ENCODE results near the gene PKMYT1. TPM values are rescaled to one million over a fixed set of nuclear protein-coding genes. Genes with fewer than 3 reads are reported as not detected.

PKMYT1 gene
- 124 and 125 TPM in 2 replicates for total RNA-seq

DNA sequence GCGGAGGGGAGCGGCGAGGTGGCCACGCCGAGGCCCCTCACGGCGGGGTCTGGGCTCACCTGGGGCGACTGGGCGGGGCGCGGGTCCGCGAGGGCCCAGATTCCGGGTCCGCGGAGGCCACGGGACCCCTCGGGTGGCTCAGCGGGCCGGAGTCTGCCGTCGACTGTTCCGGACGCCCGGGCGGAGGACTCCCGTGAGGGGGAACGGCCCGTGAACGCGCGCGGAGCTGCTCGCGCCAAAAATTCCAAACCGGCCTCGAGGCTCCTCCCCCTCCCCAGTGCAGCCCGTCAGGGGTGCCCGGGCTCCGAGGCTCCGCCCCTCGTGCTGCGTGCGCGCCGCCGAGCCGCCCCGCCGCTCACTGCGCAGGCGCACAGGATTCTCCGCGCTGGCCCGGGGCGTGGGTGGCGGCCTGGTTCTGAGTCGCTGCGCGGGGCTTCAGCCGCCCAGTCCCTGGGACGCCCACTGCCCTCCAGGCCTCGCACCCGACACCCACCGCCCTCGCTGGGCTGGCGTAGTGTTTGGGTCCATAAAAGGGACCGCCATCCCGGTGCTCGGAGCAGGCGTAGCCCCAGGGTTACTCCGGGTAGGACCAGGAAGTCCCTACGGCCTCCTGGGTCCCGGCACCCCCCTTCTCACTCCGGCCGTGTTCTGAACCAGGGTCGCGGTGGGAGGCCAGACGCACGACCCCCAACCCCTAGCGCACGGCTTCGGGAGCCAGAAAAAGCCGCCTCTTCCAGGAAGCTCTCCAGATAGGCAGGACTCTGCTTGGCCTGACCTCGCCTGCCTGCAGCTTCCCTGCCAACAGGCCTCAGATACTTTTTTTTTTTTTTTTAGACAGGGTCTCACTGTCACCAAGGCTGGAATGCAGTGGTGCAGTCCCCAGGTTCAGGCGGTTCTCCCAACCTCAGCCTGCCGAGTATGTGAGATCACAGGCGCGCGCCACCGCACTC lies at the start of gene PKMYT1:
Gene PKMYT1, minus strand, starts transcription at position 220 of the 950 bp plus-strand sequence. CDS start 789 bp downstream, outside the sequence.
- intact Hi-C loops (cut with micrococcal nuclease) = loop anchor here (1.0 to 5.0 kb wide), 2 partner anchors 10 to 73 kb away; no protein-coding TSS in a partner anchor

DNA sequence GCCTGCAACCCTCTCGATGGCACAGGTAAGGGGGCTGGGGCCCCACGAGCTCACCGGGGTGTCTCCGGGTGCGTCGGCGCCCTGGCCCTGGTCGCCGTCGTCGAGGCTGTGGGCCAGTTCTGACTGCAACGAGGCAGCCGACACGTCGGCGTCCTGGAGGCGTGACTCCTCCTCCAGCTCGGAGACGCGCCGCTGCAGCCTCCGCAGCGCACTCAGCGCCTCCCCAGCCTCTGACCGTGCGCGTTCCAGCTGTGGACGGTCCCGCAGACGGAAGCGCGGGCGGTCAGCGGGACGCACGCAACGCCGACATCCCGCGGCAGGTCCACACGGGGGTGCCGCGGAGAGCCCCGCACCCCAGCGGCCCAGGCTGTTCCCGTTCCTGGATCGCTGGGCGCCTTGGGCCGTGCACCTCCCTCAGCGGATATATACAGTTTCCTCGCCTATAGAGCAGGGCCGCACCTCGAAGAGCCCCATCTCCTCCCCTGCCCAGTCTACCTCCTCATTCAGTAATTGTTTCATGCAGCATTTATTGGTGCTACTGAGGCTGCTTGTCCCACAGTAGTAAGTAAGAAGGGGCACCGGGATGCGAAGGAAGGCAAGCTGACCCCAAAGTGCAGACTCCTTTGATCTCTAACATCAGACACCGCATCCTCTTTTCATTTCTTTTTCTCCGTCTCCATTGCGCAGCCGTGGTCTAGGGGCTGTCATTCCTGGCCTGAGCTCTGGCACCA lies 49.4 kb upstream of the PKMYT1 start:
- intact Hi-C loops (cut with micrococcal nuclease) = loop anchor here (2.0 to 10.0 kb wide), 3 partner anchors 15 to 475 kb away; partner anchors contain the start of gene CLUAP1

DNA sequence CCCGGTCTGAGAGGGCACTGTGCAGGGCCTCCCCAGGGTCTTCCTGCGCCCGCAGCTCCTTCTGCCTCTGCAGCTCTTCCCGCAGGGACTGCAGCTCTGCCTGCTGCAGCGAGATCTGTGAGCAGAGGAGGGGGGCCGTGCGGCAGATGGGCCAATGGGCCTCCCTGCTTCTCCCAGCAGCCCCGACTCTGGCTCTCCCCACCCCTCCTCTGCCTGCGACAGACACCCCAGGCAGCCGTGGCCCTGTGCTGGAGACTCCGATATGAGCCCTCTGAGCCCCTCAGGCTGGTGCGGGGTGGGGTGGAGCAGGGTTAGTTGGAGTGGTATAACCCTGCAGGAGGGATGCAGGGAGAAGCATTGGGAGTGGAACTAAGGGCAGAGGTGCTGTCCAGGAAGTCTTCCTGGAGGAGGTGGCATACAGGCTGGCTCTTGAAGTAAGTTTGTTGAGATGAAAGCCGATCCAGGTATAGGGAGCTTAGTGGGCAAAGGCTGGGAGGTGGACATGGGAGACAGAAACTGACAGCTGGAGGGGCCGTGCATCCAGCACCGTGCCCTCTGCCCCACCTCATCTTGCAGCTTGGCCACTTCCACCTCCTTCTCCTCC lies 48.6 kb upstream of the PKMYT1 start:
- intact Hi-C loops (cut with micrococcal nuclease) = loop anchor here (2.0 to 10.0 kb wide), 2 partner anchors 96 to 476 kb away; partner anchors contain the start of gene CLUAP1

DNA sequence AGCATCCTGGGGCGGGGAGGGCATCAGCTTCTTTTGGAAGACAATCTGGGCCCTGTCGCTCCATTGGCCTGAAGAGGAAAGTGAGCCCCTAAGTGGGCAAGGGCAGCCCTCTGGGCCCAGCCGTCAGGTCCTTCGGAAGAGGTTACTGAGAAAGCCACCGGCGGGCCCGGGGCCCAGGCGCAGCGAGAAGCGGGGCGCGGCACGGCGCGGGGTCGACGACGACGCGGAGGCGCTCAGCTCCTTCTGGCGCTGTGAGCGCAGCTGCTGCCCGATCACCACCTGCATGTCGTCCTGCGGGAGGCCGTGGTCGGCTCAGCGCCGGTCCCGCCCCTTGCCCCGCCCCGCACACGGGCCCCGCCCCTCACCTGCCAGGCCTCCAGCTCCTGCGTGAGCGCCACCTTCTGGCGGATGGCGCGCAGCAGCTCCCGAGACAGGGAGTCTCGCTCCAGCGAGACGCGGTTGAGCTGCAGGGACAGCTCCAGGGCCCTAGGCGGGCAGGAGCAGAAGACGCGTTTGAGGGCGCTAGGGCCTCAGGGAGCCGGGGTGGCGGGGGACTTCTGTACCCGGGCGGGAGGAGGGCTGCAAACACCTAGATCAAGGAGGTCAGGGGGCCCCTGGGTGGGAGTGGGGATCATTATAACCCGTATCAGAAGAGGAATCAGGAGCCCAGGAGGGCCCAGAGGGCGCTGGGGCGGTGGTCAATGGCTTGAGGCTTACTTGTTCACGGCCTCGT lies 47.9 kb upstream of the PKMYT1 start:
- intact Hi-C loops (cut with micrococcal nuclease) = loop anchor here (2.0 to 10.0 kb wide), 2 partner anchors 97 to 477 kb away; partner anchors contain the start of gene CLUAP1

DNA sequence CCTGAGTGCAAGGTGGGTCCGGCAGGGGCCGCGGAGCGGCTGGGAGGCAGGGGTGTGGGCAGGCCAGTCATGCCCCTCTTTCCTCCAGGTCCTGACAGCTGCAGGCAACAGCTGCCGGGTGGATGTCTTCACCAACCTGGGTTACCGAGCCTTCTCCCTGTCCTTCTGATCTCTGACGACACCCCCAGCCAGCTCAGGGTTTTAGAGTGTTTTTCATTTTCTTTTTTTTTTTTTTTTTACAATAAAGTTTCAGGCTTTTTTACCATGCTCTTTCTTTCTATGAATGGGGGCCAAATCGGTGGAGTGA lies 47.2 kb upstream of the PKMYT1 start:
- intact Hi-C loops (cut with micrococcal nuclease) = loop anchor here (10.0 kb wide), 1 partner anchor 477 kb away; the partner anchor contains the start of gene CLUAP1

DNA sequence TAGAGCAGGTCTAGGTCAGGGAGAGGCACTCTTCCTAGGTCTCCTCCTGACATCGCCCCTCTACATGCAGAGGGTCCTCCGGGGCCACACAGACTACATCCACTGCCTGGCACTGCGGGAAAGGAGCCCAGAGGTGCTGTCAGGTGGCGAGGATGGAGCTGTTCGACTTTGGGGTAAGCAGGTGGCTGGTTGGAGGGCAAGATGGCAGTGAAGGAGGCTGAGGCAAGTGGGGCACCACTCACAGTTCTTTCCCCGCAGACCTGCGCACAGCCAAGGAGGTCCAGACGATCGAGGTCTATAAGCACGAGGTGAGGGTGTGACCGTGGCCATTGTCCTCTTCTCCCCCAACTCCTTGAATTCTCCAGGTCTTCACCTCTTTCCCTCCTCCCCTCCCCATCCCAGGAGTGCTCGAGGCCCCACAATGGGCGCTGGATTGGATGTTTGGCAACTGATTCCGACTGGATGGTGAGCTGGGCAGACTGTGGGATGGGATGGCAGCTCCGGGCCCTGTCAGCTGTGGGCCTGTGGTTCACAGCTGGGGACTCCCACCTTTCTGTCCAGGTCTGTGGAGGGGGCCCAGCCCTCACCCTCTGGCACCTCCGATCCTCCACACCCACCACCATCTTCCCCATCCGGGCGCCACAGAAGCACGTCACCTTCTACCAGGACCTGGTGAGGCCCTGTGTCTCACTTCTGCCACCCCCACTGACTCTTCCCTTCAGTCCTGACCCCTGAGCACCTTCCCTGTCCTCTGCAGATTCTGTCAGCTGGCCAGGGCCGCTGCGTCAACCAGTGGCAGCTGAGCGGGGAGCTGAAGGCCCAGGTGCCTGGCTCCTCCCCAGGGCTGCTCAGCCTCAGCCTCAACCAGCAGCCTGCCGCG lies 46.6 kb upstream of the PKMYT1 start:
- intact Hi-C loops (cut with micrococcal nuclease) = loop anchor here (10.0 kb wide), 1 partner anchor 478 kb away; the partner anchor contains the start of gene CLUAP1

DNA sequence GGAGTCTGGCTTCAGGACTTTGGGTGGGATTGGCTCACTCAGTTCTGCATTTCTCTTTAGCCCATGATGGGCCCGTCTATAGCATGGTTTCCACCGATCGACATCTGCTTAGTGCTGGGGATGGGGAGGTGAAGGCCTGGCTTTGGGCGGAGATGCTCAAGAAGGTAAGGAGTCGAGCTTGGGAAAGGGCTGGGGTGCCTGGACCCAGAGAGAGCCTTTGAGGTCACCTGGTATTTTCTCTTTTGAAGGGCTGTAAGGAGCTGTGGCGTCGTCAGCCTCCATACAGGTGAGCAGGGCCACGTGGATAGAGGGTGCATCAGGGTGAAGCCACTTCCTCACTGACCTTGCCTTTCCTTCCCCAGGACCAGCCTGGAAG lies 45.7 kb upstream of the PKMYT1 start:
- intact Hi-C loops (cut with micrococcal nuclease) = loop anchor here (10.0 kb wide), 1 partner anchor 479 kb away; the partner anchor contains the start of gene CLUAP1

DNA sequence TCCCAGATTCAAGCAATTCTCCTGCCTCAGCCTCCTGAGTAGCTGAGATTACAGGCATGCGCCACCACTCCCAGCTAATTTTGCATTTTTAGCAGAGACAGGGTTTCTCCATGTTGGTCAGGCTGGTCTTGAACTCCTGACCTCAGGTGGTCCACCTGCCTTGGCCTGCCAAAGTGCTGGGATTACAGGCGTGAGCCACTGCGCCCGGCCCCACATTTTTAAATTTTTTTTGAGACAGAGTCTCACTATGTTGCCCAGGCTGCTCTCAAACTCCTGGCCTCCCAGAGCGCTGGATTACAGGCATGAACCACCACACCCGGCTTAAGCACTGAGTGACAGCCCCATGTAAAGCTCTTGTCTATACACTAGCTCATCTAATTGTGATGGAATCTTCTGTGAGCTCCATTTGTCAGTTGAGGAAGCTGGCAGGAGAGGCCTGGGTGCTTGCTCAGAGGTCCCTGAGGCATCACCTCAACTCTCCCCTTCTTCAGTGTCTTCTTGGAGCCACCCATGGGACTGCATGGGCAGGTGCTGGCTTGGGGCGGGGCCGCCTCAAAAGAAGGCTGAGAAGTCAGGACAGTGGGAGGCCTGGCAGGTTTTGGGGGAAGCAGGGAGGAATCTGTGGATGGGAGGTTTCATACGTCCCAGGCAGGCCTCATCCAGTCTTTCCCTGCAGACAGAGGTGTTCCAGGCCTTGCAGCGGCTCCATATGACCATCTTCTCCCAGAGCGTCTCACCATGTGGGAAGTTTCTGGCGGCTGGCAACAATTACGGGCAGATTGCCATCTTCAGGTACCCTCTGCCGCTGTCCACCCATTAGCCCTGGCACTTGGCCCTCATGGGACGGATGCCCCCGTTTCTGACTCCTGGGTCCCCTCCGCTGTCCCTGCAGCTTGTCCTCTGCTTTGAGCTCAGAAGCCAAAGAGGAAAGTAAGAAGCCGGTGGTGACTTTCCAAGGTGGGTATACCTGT lies 45.1 kb upstream of the PKMYT1 start:
- intact Hi-C loops (cut with micrococcal nuclease) = loop anchor here (10.0 kb wide), 1 partner anchor 479 kb away; the partner anchor contains the start of gene CLUAP1

DNA sequence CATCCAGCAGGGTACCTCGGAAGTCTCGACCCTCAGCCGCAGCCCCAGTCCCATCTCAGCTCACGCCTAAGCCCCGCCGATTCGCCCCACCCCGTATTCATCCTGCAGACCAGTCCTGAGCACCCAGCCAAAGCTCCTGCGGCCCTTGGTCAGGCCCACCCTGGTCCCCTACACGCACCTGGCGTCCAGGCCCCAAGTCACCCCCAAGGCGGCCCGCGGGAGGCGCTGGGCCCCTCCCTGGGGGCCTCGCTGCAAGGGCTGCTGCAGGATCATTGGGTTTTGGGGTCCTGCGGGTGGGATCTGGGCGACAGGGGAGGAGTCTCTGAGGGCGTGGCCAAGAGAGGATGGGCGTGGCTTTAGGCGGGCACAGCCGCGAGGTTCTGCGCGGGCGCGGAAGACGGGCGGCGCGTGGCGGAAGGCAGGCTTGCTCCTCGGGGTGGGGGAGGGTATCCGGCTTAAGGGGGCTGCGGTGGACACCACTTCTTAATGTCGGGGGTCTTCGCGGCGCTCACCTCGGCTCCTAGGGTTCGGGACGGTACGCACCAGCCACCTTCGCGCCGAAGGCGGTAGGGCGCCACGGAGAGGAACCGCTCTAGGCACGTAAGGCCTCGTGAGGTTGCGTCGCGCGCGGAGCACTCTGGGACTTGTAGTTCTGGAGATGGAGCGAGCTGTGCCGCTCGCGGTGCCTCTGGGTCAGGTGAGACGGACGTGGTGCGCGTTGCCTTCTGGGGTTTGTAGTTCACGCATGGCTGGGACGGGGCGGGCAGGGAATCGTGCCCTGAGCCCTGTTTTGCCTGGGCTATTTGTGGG lies 43.6 kb upstream of the PKMYT1 start, which contains the start of the genes HCFC1R1 and THOC6:
Gene HCFC1R1, minus strand, starts transcription at position 274 of the 810 bp plus-strand sequence. Its CDS starts 1 bp downstream, at position 273.
Gene THOC6, plus strand, starts transcription at position 367 of the 810 bp plus-strand sequence. Its CDS starts 292 bp downstream, at position 659.
- intact Hi-C loops (cut with micrococcal nuclease) = loop anchor here (5.0 to 10.0 kb wide), 3 partner anchors 57 to 1228 kb away; partner anchors contain the start of genes CLUAP1 and PAQR4

DNA sequence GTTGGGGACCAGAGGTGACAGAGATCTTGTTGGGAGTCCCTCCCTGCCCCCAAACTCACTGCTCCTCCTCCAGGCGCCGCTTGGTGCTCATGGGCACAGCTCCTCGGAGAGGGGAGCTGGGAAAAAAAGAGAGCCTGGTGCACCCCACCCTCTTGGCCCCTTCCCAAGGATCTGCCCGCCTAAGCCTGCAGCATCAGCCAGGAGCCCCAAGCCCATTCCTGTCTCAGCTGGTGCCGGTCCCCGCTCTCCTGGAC lies 43.1 kb upstream of the PKMYT1 start:
- intact Hi-C loops (cut with micrococcal nuclease) = loop anchor here (5.0 to 10.0 kb wide), 3 partner anchors 56 to 1229 kb away; partner anchors contain the start of genes CLUAP1 and PAQR4

DNA sequence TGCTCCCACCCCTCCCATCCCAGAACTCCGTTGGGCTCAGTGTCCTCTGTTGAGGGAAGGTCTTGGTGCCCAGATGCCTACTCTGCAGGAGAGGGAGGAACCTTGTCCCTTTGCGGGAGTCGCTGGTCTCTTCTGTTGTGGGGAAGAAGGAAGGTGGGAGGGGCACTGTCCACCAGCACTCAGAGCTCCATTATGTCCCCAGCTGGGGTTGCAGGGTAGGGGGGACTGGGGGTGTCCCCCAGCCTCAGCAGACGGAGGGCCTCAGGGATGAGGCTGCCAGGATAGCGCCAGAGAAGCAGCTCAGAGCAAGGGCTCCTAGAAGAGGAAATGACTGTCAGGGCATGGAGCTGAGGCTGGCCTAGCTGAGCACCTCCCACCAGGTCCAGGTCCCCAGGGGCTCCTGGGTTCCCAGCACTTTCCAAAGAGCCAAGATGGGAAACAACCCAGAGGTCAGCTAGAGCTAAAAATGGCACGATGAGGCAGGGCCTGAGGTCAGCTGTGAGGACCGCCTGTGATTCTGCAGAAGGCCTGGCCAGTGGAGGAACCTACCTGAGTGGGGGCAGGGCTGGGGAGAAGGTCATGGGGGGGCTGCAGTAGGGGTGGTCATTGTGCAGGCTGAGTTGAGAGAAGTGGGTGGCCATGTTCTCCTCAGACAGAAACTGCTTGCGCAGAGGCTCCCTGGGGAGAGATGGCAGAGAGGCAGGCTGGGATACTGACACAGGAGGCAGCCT lies 42.6 kb upstream of the PKMYT1 start:
- intact Hi-C loops (cut with micrococcal nuclease) = loop anchor here (5.0 to 10.0 kb wide), 3 partner anchors 56 to 1229 kb away; partner anchors contain the start of genes CLUAP1 and PAQR4

DNA sequence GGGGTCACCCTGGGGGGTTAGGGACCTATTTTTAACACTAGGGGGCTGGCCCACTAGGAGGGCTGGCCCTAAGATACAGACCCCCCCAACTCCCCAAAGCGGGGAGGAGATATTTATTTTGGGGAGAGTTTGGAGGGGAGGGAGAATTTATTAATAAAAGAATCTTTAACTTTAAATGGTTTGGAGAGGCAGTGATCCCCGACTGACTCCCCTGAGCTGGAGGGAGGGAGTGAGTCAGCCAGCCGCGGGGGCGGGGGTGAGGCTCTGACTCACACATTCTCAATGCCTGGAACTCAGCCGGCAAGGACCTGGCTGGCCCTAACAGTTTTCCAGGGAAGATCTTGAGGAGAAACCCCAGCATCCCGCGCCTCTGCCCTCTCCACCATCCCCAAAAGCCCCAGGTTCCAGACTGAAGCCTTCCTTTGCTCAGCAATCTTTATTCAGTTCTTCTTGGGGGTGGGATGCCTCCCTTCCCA lies 42.0 kb upstream of the PKMYT1 start:
- intact Hi-C loops (cut with micrococcal nuclease) = loop anchor here (5.0 to 10.0 kb wide), 3 partner anchors 55 to 1230 kb away; partner anchors contain the start of genes CLUAP1 and PAQR4

DNA sequence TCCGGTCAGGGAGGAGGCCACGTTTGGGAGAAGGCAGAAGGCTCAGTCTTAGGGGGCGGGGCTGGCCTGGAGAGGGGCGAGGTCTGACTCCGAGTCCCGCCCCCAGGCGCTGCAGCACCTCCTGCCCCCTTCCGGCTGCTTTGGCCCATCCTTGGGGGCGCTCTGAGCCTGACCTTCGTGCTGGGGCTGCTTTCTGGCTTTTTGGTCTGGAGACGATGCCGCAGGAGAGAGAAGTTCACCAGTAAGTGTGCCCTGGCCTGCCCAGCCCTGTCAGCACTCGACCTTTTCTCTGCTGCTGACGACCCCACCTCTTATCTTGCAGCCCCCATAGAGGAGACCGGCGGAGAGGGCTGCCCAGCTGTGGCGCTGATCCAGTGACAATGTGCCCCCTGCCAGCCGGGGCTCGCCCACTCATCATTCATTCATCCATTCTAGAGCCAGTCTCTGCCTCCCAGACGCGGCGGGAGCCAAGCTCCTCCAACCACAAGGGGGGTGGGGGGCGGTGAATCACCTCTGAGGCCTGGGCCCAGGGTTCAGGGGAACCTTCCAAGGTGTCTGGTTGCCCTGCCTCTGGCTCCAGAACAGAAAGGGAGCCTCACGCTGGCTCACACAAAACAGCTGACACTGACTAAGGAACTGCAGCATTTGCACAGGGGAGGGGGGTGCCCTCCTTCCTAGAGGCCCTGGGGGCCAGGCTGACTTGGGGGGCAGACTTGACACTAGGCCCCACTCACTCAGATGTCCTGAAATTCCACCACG lies 41.4 kb upstream of the PKMYT1 start:
- intact Hi-C loops (cut with micrococcal nuclease) = loop anchor here (5.0 to 10.0 kb wide), 3 partner anchors 54 to 1231 kb away; partner anchors contain the start of genes CLUAP1 and PAQR4

DNA sequence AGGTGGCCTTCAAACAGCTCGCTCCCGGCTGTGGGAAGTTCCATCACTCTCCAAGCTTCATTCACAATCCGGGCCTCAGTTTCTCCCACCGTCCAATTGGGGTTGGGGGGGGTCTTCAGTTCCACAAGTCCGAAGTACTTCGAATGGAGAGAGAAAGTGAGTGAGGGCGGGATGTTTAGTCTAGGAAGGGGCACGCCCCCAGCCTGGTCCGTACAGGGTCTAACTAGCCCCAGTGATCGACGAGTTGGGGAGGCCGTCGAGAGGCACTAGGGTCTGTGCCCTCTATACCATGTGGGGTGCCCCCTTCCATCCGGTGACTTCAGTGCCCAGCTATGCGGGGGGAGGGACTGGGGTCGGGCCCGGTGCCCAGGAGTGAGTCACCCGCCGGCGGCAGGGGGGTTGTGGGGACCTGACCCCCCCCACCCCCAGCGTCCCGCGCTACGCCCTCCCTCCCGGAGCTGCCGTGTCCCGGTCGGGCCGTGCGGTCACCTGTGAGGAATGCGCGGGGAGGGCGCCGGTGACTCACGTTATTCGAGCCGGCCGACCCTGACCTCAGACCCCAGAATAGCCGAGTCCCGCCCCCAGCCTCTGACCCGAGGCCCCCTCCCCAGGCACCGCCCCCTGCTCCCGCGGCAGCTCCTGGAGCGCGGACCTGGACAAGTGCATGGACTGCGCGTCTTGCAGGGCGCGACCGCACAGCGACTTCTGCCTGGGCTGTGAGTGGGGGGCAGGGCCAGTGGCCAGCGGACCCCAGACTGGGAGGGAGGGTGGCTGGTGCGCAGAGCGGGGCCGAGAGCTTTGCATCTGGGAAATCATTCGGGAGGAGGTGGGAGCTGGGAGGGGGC lies 40.6 kb upstream of the PKMYT1 start:
- intact Hi-C loops (cut with micrococcal nuclease) = loop anchor here (1.0 to 10.0 kb wide), 4 partner anchors 17 to 1231 kb away; partner anchors contain the start of genes CLUAP1 and PAQR4

All from T-helper 2 cell treated with Interferon-gamma antibody and Interleukin-4, amounts not matched to agents 100 ng/mL and 5 ng/mL, for 36 hours (primary cell).